ENCODE data around the gene SASH1. TPM values are rescaled to one million over a fixed set of nuclear protein-coding genes. Genes with fewer than 3 reads are reported as not detected.

SASH1 gene
- total RNA-seq, 1 experiment from 2014 or later: 33.8 TPM

GRCh38 chr6:148533309-148534107, 190.9 kb downstream of the SASH1 start:
- Histone ChIP-seq H3K9me3 (replicated peaks) (no peaks in the 10 kb centered on the region), H3K27ac (no peak overlapping the region), H3K4me3 (no peak overlapping the region), H3K36me3 (peaks cover 80% of the 10 kb centered on the region), H3K27me3 (no peaks in the 10 kb centered on the region), H3K4me1 (no peaks in the 10 kb centered on the region)
- no peak for DNase-seq

- no peak for DNase-seq
- no peaks in the 10 kb centered on the region for H3K4me1 ChIP-seq
Measured at GRCh38 chr6:148534871-148535270, 192.2 kb downstream of the SASH1 start.

GRCh38 chr6:148535381-148535780, 192.7 kb downstream of the SASH1 start:
- H3K4me3 ChIP-seq: no peak overlapping the region
- H3K9me3 ChIP-seq (replicated peaks): no peaks in the 10 kb centered on the region
- no peaks in the 10 kb centered on the region for H3K4me1 ChIP-seq
- peaks cover 78% of the 10 kb centered on the region for H3K36me3 ChIP-seq
- no peaks in the 10 kb centered on the region for H3K27me3 ChIP-seq
- no peak for DNase-seq
- no peak overlapping the region for H3K27ac ChIP-seq

More at GRCh38 chr6:148534871-148535270, 192.2 kb downstream of the SASH1 start:
- Histone ChIP-seq H3K4me3 (no peak overlapping the region), H3K36me3 (peaks cover 78% of the 10 kb centered on the region), H3K27ac (no peak overlapping the region), H3K9me3 (replicated peaks) (no peaks in the 10 kb centered on the region), H3K27me3 (no peaks in the 10 kb centered on the region)

DNA sequence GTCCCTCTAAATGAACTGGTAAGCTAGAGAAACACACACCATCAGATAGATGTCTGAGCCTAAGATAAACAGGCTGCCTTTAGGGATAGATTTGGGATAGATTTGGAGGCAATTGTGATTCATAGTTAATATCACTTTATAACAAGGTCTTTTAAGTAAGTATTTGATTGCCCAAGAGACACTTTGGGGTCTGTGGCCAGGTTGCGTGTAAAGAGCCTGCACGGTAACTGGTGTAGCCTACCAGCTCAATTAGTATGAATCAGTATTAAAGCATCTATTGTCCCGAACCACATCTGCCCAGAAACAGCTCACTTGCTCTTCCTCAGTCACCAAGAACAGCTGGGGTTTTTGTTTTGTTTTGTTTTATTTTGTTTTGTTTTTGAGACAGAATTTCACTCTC, 193.3 kb downstream of the SASH1 start:
- Histone ChIP-seq H3K36me3 (peaks cover 78% of the 10 kb centered on the region), H3K4me3 (no peak overlapping the region), H3K4me1 (no peaks in the 10 kb centered on the region), H3K27me3 (no peaks in the 10 kb centered on the region), H3K9me3 (replicated peaks) (no peaks in the 10 kb centered on the region), H3K27ac (no peak overlapping the region)
- DNase-seq: no peak

DNA sequence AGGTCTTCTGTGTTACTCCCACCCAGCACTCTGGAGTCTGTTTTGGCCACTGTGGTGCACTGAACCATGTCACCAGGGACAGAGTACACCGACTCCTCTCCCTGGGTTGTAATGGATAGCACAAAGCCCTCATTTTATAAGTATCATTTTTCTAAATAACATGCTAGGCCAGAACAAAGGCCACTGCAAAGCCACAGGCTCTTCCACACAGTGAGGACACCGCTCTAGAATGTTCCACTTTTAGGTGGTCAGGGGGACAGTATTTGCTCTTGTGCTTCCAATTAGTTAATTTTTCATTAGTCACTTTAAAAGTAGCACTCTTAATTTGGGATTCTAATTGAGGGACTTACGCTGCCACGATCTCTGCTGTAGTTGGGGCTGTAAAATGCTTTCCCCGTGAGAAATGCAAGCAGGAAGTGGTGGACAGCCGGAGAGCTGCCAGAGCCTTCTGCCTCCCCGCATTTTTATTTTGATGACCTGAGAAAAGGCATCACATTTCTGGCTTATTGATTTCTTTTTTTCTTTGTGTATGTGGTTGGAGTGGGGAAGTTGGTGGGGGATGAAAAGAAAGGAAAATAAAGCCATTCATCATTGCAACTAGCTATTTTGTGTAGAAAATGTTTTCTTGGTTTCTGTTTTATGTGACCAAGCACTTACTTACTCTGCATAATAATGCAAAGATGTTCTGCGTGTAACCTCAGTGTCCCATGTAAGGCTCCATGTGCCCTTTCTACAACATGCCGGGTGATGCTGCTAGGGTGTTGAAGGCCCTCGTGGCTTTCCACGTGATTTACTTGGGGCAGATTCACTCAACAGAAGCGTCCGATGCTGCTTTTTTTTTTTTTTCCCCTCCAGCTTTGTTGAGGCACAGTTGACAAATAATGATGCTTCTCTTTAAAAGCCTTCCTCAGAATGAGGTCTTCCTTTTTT, 195.9 kb downstream of the SASH1 start:
- Histone ChIP-seq H3K9me3 (replicated peaks) (no peaks in the 10 kb centered on the region), H3K27me3 (no peaks in the 10 kb centered on the region), H3K4me1 (no peaks in the 10 kb centered on the region), H3K4me3 (no peak overlapping the region), H3K27ac (no peak overlapping the region), H3K36me3 (peaks cover 82% of the 10 kb centered on the region)
- DNase-seq: no peak

DNA sequence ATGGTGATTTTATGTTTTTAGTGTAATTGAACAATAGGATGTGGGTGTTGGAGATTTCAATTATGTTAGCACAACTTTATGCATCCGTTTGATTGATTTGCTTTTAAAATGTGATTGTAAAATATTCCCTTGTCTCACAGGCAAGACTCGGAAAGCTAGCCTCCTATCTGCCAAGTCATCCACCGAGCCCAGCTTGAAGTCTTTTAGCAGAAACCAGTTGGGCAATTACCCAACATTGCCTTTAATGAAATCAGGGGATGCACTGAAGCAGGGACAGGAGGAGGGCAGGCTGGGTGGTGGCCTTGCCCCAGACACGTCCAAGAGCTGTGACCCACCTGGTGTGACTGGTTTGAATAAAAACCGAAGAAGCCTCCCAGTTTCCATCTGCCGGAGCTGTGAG, 200.9 kb downstream of the SASH1 start:
- Histone ChIP-seq H3K4me3 (no peak overlapping the region), H3K27me3 (no peaks in the 10 kb centered on the region), H3K36me3 (peaks cover 91% of the 10 kb centered on the region), H3K27ac (no peak overlapping the region), H3K4me1 (no peaks in the 10 kb centered on the region), H3K9me3 (replicated peaks) (no peaks in the 10 kb centered on the region)
- DNase-seq: no peak

DNA sequence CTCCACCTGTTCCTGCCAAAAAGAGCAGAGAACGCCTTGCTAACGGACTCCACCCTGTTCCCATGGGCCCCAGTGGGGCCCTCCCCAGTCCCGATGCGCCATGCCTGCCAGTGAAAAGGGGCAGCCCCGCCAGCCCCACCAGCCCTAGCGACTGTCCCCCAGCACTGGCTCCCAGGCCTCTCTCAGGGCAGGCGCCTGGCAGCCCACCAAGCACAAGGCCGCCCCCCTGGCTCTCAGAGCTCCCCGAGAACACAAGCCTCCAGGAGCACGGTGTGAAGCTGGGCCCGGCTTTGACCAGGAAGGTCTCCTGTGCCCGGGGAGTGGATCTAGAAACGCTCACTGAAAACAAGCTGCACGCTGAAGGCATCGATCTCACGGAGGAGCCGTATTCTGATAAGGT, 201.8 kb downstream of the SASH1 start:
- H3K27ac ChIP-seq: no peak overlapping the region
- H3K4me3 ChIP-seq: no peak overlapping the region
- no peaks in the 10 kb centered on the region for H3K27me3 ChIP-seq
- H3K4me1 ChIP-seq: no peaks in the 10 kb centered on the region
- no peak for DNase-seq
- H3K9me3 ChIP-seq (replicated peaks): no peaks in the 10 kb centered on the region
- peaks cover 96% of the 10 kb centered on the region for H3K36me3 ChIP-seq

DNA sequence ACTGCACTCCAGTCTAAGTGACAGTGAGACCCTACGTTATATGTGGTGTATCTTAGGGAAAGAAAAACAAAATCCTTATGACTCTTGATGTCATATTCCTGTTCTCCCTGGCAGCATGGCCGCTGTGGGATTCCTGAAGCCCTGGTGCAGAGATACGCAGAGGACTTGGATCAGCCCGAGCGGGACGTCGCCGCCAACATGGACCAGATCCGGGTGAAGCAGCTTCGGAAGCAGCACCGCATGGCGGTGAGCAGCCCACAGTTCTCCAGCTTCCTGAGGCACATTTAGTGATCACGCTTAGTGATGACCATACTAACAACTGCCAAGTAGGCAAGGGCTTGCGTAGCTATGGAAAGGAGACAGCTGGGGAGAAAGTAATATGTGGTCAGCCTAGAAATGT, 203.3 kb downstream of the SASH1 start:
- H3K27ac ChIP-seq: no peak overlapping the region
- no peaks in the 10 kb centered on the region for H3K4me1 ChIP-seq
- DNase-seq: no peak
- H3K4me3 ChIP-seq: no peak overlapping the region
- no peaks in the 10 kb centered on the region for H3K27me3 ChIP-seq
- H3K9me3 ChIP-seq (replicated peaks): no peaks in the 10 kb centered on the region
- H3K36me3 ChIP-seq: peaks cover 91% of the 10 kb centered on the region

DNA sequence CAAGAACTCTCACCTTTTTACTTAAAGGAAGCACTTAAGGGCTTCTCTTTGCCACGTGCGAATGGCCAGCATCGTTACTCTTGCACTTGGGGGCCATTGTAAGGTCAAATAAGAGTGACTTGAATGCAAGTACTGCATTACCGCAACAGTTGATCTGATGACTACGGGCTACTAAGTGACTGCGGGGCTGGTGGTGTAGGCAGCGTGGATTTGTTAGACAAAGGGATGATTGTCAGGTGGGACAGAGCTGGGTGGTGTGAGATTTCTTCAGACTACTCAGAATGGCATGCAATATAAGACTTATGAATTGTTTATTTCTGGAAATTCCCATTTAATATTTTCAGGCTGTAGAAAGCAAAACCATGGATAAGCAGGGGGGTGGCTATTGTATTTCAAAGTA, 204.5 kb downstream of the SASH1 start:
- no peak overlapping the region for H3K4me3 ChIP-seq
- no peak for DNase-seq
- H3K27ac ChIP-seq: no peak overlapping the region
- no peaks in the 10 kb centered on the region for H3K4me1 ChIP-seq
- no peaks in the 10 kb centered on the region for H3K27me3 ChIP-seq
- no peaks in the 10 kb centered on the region for H3K9me3 ChIP-seq (replicated peaks)
- H3K36me3 ChIP-seq: peaks cover 81% of the 10 kb centered on the region

DNA sequence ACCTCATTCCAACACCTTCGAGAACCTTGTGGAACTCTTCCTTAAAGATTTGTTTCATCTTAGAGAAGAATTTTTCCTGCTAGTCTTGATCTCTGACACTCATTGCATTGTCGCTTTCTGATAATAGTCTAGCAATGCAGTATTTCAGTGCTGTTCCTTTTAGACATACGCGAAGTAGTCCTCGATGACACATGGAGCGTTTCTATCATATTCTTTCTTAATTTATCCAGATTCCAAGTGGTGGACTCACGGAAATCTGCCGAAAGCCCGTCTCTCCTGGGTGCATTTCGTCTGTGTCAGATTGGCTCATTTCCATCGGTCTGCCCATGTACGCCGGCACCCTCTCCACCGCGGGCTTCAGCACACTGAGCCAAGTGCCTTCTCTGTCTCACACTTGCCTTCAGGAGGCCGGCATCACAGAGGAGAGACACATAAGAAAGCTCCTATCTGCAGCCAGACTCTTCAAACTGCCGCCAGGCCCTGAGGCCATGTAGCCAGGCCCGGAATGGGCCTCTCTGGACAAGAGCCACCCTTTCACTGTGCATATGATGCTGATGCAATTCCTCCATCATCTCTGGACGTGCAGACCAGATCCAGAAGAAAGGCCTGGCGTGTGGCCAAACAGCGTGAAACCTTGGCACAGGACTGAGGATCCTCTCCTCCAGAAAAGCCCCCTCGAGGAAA, 205.6 kb downstream of the SASH1 start:
- no peaks in the 10 kb centered on the region for H3K27me3 ChIP-seq
- H3K4me1 ChIP-seq: no peaks in the 10 kb centered on the region
- no peaks in the 10 kb centered on the region for H3K9me3 ChIP-seq (replicated peaks)
- H3K27ac ChIP-seq: no peak overlapping the region
- no peak overlapping the region for H3K4me3 ChIP-seq
- no peak for DNase-seq
- H3K36me3 ChIP-seq: peaks cover 74% of the 10 kb centered on the region

DNA sequence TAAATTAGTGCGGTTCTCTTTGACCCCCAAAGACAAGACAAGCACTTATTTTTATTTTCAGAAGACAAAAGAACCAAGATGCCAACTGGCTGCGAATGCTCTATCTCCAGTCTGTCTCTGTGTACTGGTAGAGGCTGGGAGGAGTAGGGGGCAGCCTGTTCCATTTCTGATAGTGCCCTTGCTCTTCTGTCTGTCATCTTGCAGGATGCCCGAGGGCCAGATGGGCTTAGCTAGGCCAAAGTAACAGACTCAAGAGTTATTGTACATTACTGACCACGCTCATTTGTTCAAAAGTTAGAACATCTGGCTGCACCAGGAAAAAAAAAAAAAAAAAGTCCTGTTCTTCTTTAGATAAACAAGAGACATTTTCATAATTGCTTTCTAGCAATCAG, 206.1 kb downstream of the SASH1 start:
- no peak for DNase-seq
- H3K4me1 ChIP-seq: no peaks in the 10 kb centered on the region
- H3K27ac ChIP-seq: no peak overlapping the region
- no peaks in the 10 kb centered on the region for H3K27me3 ChIP-seq
- peaks cover 69% of the 10 kb centered on the region for H3K36me3 ChIP-seq
- no peaks in the 10 kb centered on the region for H3K9me3 ChIP-seq (replicated peaks)
- no peak overlapping the region for H3K4me3 ChIP-seq

DNA sequence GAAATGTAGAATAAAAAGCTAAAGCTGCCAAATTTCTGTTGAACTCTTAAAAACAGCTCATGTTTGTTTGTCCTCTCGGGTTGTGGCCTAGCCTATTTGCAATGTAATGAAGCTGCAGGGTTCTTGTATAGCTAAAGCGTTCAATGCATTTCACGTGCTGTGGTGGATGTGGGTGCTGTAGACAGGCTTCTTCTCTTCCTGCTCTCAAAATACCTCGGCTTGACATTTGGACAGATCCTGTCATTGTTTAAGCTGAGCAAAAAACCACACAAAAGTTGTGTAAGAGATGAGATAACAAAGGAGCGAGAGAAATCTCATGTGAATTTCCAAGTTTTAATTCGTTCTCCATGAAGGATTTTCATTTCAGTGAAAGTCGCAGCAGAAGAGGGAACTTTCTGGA, 207.9 kb downstream of the SASH1 start:
- H3K9me3 ChIP-seq (replicated peaks): no peaks in the 10 kb centered on the region
- H3K4me1 ChIP-seq: no peaks in the 10 kb centered on the region
- H3K36me3 ChIP-seq: peaks cover 52% of the 10 kb centered on the region
- H3K4me3 ChIP-seq: no peak overlapping the region
- H3K27ac ChIP-seq: no peak overlapping the region
- no peaks in the 10 kb centered on the region for H3K27me3 ChIP-seq
- no peak for DNase-seq

DNA sequence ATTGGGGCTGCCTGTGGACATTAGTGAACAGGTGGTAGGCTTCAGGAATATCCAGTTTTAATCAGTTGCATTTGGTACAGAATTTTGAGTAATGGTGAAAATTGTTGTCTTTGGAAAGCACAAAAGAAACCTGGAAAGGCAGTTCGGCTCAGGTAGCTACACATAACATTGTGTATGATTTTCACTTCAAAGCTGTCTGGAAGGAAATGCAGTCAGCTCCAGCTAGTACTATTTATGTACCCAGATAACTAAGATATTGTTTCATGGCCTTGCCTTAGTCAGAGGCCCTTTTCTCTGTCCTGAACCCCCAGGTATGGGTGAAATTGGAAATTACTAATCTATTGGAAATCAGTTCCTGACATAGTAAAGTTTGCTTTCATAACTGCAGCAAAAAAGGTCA, 208.6 kb downstream of the SASH1 start:
- H3K36me3 ChIP-seq: peaks cover 47% of the 10 kb centered on the region
- no peak for DNase-seq
- no peaks in the 10 kb centered on the region for H3K27me3 ChIP-seq
- no peaks in the 10 kb centered on the region for H3K9me3 ChIP-seq (replicated peaks)
- H3K4me3 ChIP-seq: no peak overlapping the region
- H3K27ac ChIP-seq: no peak overlapping the region
- no peaks in the 10 kb centered on the region for H3K4me1 ChIP-seq

GRCh38 chr6:148556410-148556809, 213.8 kb downstream of the SASH1 start:
- Histone ChIP-seq H3K27ac (no peak overlapping the region), H3K27me3 (no peaks in the 10 kb centered on the region), H3K9me3 (replicated peaks) (no peaks in the 10 kb centered on the region), H3K4me3 (no peak overlapping the region), H3K4me1 (peaks cover 2% of the 10 kb centered on the region; the same call in 1 of the 2 replicates), H3K36me3 (0 out of 2 replicates have a peak, but pooled peaks cover 4% of the 10 kb centered on the region)
- DNase-seq: no peak
